Measurements from ENCODE around the gene CACNA1C.

DNA sequence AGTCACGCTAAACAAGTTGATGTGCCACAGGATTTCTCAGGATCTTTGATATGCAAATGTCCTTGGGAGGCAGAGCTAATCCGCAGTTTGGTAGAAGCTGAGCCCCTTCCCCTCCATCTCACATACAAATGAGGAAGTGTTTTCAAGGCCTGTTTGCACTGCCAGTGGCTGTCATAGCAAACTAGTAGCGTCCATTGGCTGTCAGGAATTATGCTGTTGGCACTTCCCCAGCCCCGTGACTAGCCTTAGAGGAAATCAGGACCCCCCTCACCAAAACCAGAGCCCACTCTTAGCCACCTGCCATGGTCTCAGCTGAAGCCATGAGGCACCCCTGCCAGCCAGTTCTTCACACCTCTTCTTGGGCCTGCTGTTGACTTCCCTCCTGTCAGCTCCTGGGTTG lies 253.9 kb downstream of the CACNA1C start:
- TF ChIP-seq, protein P1, sequence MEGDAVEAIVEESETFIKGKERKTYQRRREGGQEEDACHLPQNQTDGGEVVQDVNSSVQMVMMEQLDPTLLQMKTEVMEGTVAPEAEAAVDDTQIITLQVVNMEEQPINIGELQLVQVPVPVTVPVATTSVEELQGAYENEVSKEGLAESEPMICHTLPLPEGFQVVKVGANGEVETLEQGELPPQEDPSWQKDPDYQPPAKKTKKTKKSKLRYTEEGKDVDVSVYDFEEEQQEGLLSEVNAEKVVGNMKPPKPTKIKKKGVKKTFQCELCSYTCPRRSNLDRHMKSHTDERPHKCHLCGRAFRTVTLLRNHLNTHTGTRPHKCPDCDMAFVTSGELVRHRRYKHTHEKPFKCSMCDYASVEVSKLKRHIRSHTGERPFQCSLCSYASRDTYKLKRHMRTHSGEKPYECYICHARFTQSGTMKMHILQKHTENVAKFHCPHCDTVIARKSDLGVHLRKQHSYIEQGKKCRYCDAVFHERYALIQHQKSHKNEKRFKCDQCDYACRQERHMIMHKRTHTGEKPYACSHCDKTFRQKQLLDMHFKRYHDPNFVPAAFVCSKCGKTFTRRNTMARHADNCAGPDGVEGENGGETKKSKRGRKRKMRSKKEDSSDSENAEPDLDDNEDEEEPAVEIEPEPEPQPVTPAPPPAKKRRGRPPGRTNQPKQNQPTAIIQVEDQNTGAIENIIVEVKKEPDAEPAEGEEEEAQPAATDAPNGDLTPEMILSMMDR (IDR thresholded peaks at IDR 0.05), result no peak
- no peak for TF ChIP-seq POLR2A (IDR thresholded peaks at IDR 0.05)
